Natural killer cell treated with Interleukin-12 subunit alpha and Interleukin-12 subunit beta and Interleukin-15 and Interleukin-18, amount 100 ng/mL, for 72 hours (primary cell): ENCODE results near the gene ELP4. TPM values are rescaled to one million over a fixed set of nuclear protein-coding genes. Genes with fewer than 3 reads are reported as not detected.

Source experiments
- ATAC-seq, 2 donors: fragments of 150-1000 bp; cut with Tn5 transposase in 1 of 2; sonication (Bioruptor Pico), chemical (Tn5 transposase) in 1 of 2; 2 replicates each; pipeline ENCODE4 v1.10.0; 2021
- DNase-seq: peaks from one replicate; pipeline ENCODE4 v3.0.0; 2022; ENCODE audit warnings: low spot score
- H3K27ac Mint-ChIP-seq, 2 donors: 1 replicate in 1 of 2; 2 replicates in 1 of 2; pipeline ENCODE4 v1.8.0; 2022; ENCODE audit warnings: mixed read lengths in 2 of 2, mild to moderate bottlenecking in 1 of 2, moderate library complexity in 1 of 2
- H3K27me3 Mint-ChIP-seq, 2 donors: 1 replicate in 1 of 2; 2 replicates in 1 of 2; pipeline ENCODE4 v1.8.0; 2022; ENCODE audit warnings: mixed read lengths in 2 of 2
- H3K36me3 Mint-ChIP-seq: one replicate; pipeline ENCODE4 v1.8.0; 2022; ENCODE audit warnings: mixed read lengths
- H3K4me1 Mint-ChIP-seq, 2 donors: 1 replicate in 1 of 2; 2 replicates in 1 of 2; pipeline ENCODE4 v1.8.0; 2022; ENCODE audit warnings: low read depth in 2 of 2, mixed read lengths in 2 of 2, mild to moderate bottlenecking in 1 of 2
- H3K4me3 Mint-ChIP-seq: one replicate; pipeline ENCODE4 v1.8.0; 2022; ENCODE audit warnings: mixed read lengths
- H3K9me3 Mint-ChIP-seq: 2 replicates; pipeline ENCODE4 v1.8.0; 2022; ENCODE audit warnings: mixed read lengths
- total RNA-seq, 2 donors: library from RNA; stranded (reverse); gene quantifications; one replicate each; pipeline ENCODE4 v1.2.3, GENCODE V29; 2022

ELP4 gene
- total RNA-seq, 2 donors from 2014 or later: 20.6 to 24.3 TPM

GRCh38 chr11:31640611-31641010, 131.0 kb downstream of the ELP4 start:
- H3K4me1 Mint-ChIP-seq: no peaks in the 10 kb centered on the region
- ATAC-seq: no peak
- no peak overlapping the region for H3K27ac Mint-ChIP-seq
- no peak overlapping the region for H3K4me3 Mint-ChIP-seq
- DNase-seq: no peak
- no peaks in the 10 kb centered on the region for H3K9me3 Mint-ChIP-seq
- H3K27me3 Mint-ChIP-seq: no peaks in the 10 kb centered on the region
- no peaks in the 10 kb centered on the region for H3K36me3 Mint-ChIP-seq

DNA sequence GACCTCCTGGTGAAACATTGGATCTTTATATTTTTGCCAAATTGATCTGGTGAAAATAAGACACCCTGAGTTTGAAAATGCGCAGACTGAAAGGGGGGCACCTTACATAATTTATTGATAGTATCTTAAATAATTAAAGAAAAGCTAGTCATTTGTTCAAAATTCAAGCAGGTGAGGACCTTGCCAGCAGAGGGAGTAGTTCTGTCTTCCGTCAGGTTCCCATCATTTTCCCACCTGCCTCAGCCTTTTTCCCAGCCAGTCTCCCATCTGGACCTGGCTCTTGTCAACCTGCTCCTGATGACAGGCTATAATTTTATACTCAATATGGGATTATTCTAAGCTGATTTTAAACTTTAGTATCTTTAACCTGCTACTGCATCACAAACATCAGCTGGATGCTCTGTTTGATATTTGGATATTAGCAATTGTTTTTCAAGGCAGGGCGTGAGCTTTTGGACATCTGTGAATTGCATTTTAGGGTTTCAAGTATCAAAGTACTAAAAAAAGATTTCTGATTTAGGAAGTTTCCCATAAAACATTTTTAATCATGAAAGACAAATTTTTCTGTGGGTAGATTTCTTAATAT, 132.0 kb downstream of the ELP4 start:
- H3K27me3 Mint-ChIP-seq: no peaks in the 10 kb centered on the region
- H3K36me3 Mint-ChIP-seq: no peaks in the 10 kb centered on the region
- no peaks in the 10 kb centered on the region for H3K9me3 Mint-ChIP-seq
- ATAC-seq (no peak), DNase-seq (no peak)
- H3K4me3 Mint-ChIP-seq: no peak overlapping the region
- H3K27ac Mint-ChIP-seq: no peak overlapping the region
- H3K4me1 Mint-ChIP-seq: no peaks in the 10 kb centered on the region

- H3K4me3 Mint-ChIP-seq: no peak overlapping the region
- H3K36me3 Mint-ChIP-seq: no peaks in the 10 kb centered on the region
- H3K4me1 Mint-ChIP-seq: no peaks in the 10 kb centered on the region
- no peaks in the 10 kb centered on the region for H3K27me3 Mint-ChIP-seq
- H3K27ac Mint-ChIP-seq: no peak overlapping the region
- ATAC-seq (no peak), DNase-seq (no peak)
- H3K9me3 Mint-ChIP-seq: no peaks in the 10 kb centered on the region
Measured at GRCh38 chr11:31643857-31644256, 134.3 kb downstream of the ELP4 start.

DNA sequence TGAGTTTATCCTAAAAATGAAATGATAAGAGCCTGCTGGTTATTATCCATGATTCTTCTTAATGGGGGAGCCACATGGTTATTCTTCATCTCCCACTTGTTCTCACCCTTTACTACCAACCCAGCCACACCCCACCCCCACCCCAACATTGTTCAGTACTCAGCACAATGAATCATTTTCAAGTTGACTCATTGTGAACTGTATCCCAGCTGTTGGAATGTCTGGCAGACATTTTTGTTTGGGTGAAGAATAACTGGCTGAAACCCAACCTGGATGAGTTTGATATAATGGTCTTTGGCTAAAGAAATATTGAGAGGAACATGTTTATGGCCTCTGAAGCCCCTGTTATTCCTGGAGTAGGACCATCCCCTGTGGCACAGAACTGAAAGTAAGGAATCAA, 136.2 kb downstream of the ELP4 start:
- no peak overlapping the region for H3K4me3 Mint-ChIP-seq
- ATAC-seq: no peak
- H3K27me3 Mint-ChIP-seq: no peaks in the 10 kb centered on the region
- no peaks in the 10 kb centered on the region for H3K9me3 Mint-ChIP-seq
- H3K4me1 Mint-ChIP-seq: no peaks in the 10 kb centered on the region
- no peak overlapping the region for H3K27ac Mint-ChIP-seq
- DNase-seq: no peak
- H3K36me3 Mint-ChIP-seq: no peaks in the 10 kb centered on the region

DNA sequence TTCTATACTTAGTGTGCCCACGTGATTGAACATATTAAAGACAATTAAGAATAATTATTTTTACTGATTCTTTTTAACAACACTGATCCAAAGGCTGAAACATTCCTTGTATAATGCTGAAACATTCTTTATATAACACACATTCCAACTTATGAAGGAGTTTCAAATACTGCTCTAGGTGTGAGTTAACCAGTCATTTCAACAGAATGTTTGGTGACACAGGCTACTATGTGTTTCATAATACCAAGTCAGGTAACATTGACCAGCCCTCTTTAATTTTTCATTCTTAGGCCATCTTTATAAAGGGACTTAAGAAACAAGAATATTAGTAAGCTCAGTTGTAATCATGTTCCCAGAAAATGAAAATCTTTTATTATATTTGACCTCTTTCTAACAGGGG, 136.6 kb downstream of the ELP4 start:
- Mint-ChIP-seq H3K36me3 (no peaks in the 10 kb centered on the region), H3K4me1 (no peaks in the 10 kb centered on the region), H3K4me3 (no peak overlapping the region), H3K27me3 (no peaks in the 10 kb centered on the region), H3K9me3 (no peaks in the 10 kb centered on the region), H3K27ac (no peak overlapping the region)
- no peak for ATAC-seq
- DNase-seq: no peak

DNA sequence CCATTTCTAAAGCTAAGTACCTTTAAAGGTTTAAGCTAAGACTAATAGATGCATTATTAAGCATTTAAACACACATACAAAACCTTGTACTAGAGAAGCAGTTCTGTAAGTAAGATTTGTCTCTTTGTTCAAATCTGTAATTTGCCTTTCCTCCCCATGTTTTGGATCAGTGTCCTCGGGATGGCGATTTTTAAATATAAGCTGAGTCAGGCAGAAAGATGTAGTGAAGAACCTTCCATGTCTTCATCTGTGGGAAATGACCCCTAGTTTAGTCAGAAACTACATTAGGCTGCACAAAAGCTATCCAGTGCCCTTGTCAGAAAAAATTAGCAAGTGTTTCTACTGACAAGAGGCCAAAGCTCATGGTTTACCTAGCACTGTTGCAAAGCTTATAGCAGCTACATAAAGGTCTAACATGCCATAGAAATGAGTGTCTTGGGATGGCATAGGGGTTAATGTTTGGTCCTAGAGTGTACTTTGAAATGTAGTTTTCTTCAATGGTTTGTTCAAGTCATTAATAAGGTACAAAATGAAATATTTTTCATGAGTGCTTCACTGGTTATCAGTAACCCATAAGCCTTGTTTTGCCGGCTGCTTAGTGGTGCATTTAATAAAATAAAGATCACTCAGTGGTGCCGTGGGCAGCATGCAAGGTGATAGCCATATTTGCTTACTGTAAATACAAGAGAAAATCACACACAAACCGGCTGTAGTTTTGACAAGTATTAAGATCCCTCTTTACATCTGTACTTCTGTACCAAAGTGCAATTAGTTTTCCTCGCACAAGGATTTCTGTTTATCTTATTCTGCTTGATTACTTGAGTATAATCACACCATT, 139.8 kb downstream of the ELP4 start:
- no peak for DNase-seq
- H3K27ac Mint-ChIP-seq: no peak overlapping the region
- H3K4me3 Mint-ChIP-seq: no peak overlapping the region
- ATAC-seq: no peak
- no peaks in the 10 kb centered on the region for H3K4me1 Mint-ChIP-seq
- H3K9me3 Mint-ChIP-seq: no peaks in the 10 kb centered on the region
- H3K36me3 Mint-ChIP-seq: no peaks in the 10 kb centered on the region
- H3K27me3 Mint-ChIP-seq: no peaks in the 10 kb centered on the region

DNA sequence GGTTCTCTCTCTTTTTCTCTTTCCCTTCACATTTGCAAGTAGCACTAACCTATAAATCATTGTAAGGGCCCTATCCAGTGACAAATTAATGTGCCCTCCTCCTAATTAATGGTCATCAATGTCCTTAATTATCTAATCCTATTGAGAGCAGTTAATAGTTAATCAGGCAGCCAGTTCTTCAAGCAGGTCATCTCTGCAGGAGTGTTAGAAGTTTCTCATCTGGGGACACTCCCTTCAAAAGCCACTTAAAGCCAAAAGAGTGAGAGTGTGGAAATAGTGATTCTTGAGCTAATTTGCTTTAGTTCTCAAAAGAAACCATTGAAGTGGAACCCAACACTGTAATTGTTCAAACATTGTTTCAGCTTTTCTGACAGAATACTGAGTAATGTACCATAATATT, 141.6 kb downstream of the ELP4 start:
- no peaks in the 10 kb centered on the region for H3K27me3 Mint-ChIP-seq
- H3K27ac Mint-ChIP-seq: no peak overlapping the region
- H3K9me3 Mint-ChIP-seq: no peaks in the 10 kb centered on the region
- DNase-seq (no peak), ATAC-seq (no peak)
- no peaks in the 10 kb centered on the region for H3K36me3 Mint-ChIP-seq
- no peak overlapping the region for H3K4me3 Mint-ChIP-seq
- no peaks in the 10 kb centered on the region for H3K4me1 Mint-ChIP-seq

GRCh38 chr11:31651822-31652221, 142.3 kb downstream of the ELP4 start:
- no peak for ATAC-seq
- H3K9me3 Mint-ChIP-seq: no peaks in the 10 kb centered on the region

GRCh38 chr11:31652528-31652927, 143.0 kb downstream of the ELP4 start:
- Mint-ChIP-seq H3K27ac (no peak overlapping the region), H3K36me3 (no peaks in the 10 kb centered on the region), H3K4me3 (no peak overlapping the region), H3K9me3 (no peaks in the 10 kb centered on the region), H3K4me1 (no peaks in the 10 kb centered on the region), H3K27me3 (no peaks in the 10 kb centered on the region)
- ATAC-seq: no peak
- no peak for DNase-seq

More at GRCh38 chr11:31651822-31652221, 142.3 kb downstream of the ELP4 start:
- Mint-ChIP-seq H3K4me3 (no peak overlapping the region), H3K36me3 (no peaks in the 10 kb centered on the region), H3K27ac (no peak overlapping the region), H3K4me1 (no peaks in the 10 kb centered on the region), H3K27me3 (no peaks in the 10 kb centered on the region)
- no peak for DNase-seq

GRCh38 chr11:31655483-31655882, 145.9 kb downstream of the ELP4 start:
- ATAC-seq: no peak
- H3K4me1 Mint-ChIP-seq: no peaks in the 10 kb centered on the region

GRCh38 chr11:31656051-31656450, 146.5 kb downstream of the ELP4 start:
- Mint-ChIP-seq H3K9me3 (no peaks in the 10 kb centered on the region), H3K4me1 (no peaks in the 10 kb centered on the region), H3K4me3 (no peak overlapping the region), H3K27me3 (no peaks in the 10 kb centered on the region), H3K36me3 (no peaks in the 10 kb centered on the region), H3K27ac (no peak overlapping the region)
- no peak for ATAC-seq
- no peak for DNase-seq

More at GRCh38 chr11:31655483-31655882, 145.9 kb downstream of the ELP4 start:
- no peak overlapping the region for H3K27ac Mint-ChIP-seq
- no peaks in the 10 kb centered on the region for H3K9me3 Mint-ChIP-seq
- no peaks in the 10 kb centered on the region for H3K36me3 Mint-ChIP-seq
- no peaks in the 10 kb centered on the region for H3K27me3 Mint-ChIP-seq
- DNase-seq: no peak
- H3K4me3 Mint-ChIP-seq: no peak overlapping the region

DNA sequence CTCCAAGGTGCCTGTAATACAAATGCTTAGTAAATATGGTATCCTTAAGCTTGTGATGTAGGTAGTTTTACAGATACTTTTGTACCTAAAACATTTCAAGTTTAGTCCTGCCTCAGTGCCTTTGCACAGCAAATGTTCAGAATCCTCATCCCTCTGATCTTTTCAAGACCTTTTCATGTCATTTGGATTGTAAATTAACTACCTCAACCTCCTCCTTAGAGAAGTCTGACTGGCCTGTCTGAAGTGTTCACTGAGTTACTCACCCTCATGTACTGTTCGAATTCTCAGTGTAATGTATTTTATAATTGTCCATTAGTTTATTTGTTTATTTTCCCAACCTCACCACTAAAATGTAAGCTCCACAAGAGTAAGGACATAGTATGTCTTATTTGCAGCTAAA, 147.5 kb downstream of the ELP4 start:
- no peak for DNase-seq
- ATAC-seq: no peak

GRCh38 chr11:31664129-31664528, 154.6 kb downstream of the ELP4 start:
- H3K4me3 Mint-ChIP-seq: no peak overlapping the region
- H3K9me3 Mint-ChIP-seq: no peaks in the 10 kb centered on the region
- H3K4me1 Mint-ChIP-seq: no peaks in the 10 kb centered on the region
- DNase-seq (no peak), ATAC-seq (no peak)
- H3K36me3 Mint-ChIP-seq: no peaks in the 10 kb centered on the region
- H3K27me3 Mint-ChIP-seq: no peaks in the 10 kb centered on the region
- no peak overlapping the region for H3K27ac Mint-ChIP-seq

More for the DNA sequence above, 147.5 kb downstream of the ELP4 start:
- Mint-ChIP-seq H3K36me3 (no peaks in the 10 kb centered on the region), H3K4me1 (no peaks in the 10 kb centered on the region), H3K9me3 (no peaks in the 10 kb centered on the region), H3K4me3 (no peak overlapping the region), H3K27me3 (no peaks in the 10 kb centered on the region), H3K27ac (no peak overlapping the region)

GRCh38 chr11:31664954-31665353, 155.4 kb downstream of the ELP4 start:
- Mint-ChIP-seq H3K27ac (no peak overlapping the region), H3K4me1 (no peaks in the 10 kb centered on the region), H3K27me3 (no peaks in the 10 kb centered on the region), H3K36me3 (peaks cover 8% of the 10 kb centered on the region), H3K9me3 (no peaks in the 10 kb centered on the region), H3K4me3 (no peak overlapping the region)
- DNase-seq: no peak
- ATAC-seq: no peak
